ENCODE data around the gene MAPK13.

- TF ChIP-seq TCF4 (CRISPR knock-in tag; IDR thresholded peaks at IDR 0.05; ENCODE audit: borderline replicate concordance) = no peak
- no peak for TF ChIP-seq ARNTL (CRISPR knock-in tag; IDR thresholded peaks at IDR 0.05; ENCODE audit: borderline replicate concordance, low read depth)
- no peak for TF ChIP-seq ESRRG (CRISPR knock-in tag; IDR thresholded peaks at IDR 0.05)
- no peak for TF ChIP-seq ISL1 (CRISPR knock-in tag; IDR thresholded peaks at IDR 0.05)
These were observed 41.3 kb downstream of the MAPK13 start for GRCh38 chr6:36171573-36171972.

All from SK-N-SH treated with all-trans-retinoic acid at 6 μM for 48 hours (cell line).